Activated B cell treated with CpG ODN at 0.5 μM for 24 hours (primary cell): ENCODE results near the gene GBP2. TPM values are rescaled to one million over a fixed set of nuclear protein-coding genes. Genes with fewer than 3 reads are reported as not detected.

ENCODE experiments used
- ATAC-seq: fragments of 200-7000 bp; cut with Tn5 transposase; one replicate; pipeline ENCODE4 v1.10.0; 2021; ENCODE audit warnings: low read depth, mild to moderate bottlenecking, moderate library complexity
- CTCF ChIA-PET: fragments of 350-600 bp; sonication (Branson Sonifier 250); formaldehyde crosslinking; loops from one replicate; lab custom pipeline; 2021; ENCODE audit warnings: antibody characterized with exemption; lab: Charles Lee
- POLR2A ChIA-PET: fragments of 350-600 bp; sonication (Branson Sonifier 250); formaldehyde crosslinking; loops from one replicate; lab custom pipeline; 2021; ENCODE audit warnings: antibody characterized with exemption; lab: Charles Lee
- DNase-seq: peaks from one replicate; pipeline ENCODE4 v3.0.0; 2022
- H3K27ac Mint-ChIP-seq: one replicate; pipeline ENCODE4 v1.8.0; 2020; ENCODE audit warnings: mixed read lengths
- H3K27me3 Mint-ChIP-seq: one replicate; pipeline ENCODE4 v1.8.0; 2021; ENCODE audit warnings: mixed read lengths
- H3K36me3 Mint-ChIP-seq: one replicate; pipeline ENCODE4 v1.8.0; 2021; ENCODE audit warnings: low read depth, mixed read lengths
- H3K4me1 Mint-ChIP-seq: one replicate; pipeline ENCODE4 v1.8.0; 2021; ENCODE audit warnings: mixed read lengths
- H3K4me3 Mint-ChIP-seq: one replicate; pipeline ENCODE4 v1.8.0; 2020; ENCODE audit warnings: mild to moderate bottlenecking, mixed read lengths
- H3K9me3 Mint-ChIP-seq: one replicate; pipeline ENCODE4 v1.8.0; 2020; ENCODE audit warnings: mixed read lengths
- CTCF ChIP-seq: fragments of 200-600 bp; IDR thresholded peaks from one replicate; pipeline ENCODE4 v1.8.0; 2022; ENCODE audit warnings: antibody characterized with exemption, mild to moderate bottlenecking
- intact Hi-C: fragments of 100-400 bp; cut with micrococcal nuclease; formaldehyde crosslinking; loops from one replicate; pipeline ENCODE4 v1.15.1; 2024
- total RNA-seq: library from RNA; stranded (reverse); gene quantifications from 2 replicates; pipeline ENCODE4 v1.2.3, GENCODE V29; 2022

Gene GBP2
- total RNA-seq, 1 donor from 2014 or later: 26.7 TPM

GRCh38 chr1:89064632-89065031 lies 61.3 kb downstream of the GBP2 start:
- DNase-seq: no peak
- H3K27ac Mint-ChIP-seq: peak overlapping the region; percentile 86

GRCh38 chr1:89063094-89063493 lies 62.8 kb downstream of the GBP2 start:
- H3K36me3 Mint-ChIP-seq: peaks cover 34% of the 10 kb centered on the region

More at GRCh38 chr1:89064632-89065031, 61.3 kb downstream of the GBP2 start:
- CTCF ChIA-PET: interaction anchor here (0.9 to 1.7 kb wide), 3 partner anchors 21 to 134 kb away, joined by 5 to 8 read pairs (median 7); partner anchors contain the start of gene GBP4
- intact Hi-C loops: loop anchor here (1.0 to 2.0 kb wide), 3 partner anchors 42 to 294 kb away; partner anchors contain the start of genes GBP3 and GBP5
- Mint-ChIP-seq H3K9me3 (no peaks in the 10 kb centered on the region), H3K4me3 (peak overlapping the region; percentile 90), H3K27me3 (no peaks in the 10 kb centered on the region), H3K36me3 (peaks cover 23% of the 10 kb centered on the region), H3K4me1 (peaks cover 41% of the 10 kb centered on the region)
- peak; percentile 60 for ATAC-seq
- TF ChIP-seq CTCF: no peak
- POLR2A ChIA-PET: interaction anchor here (0.8 to 2.5 kb wide), 6 partner anchors 16 to 381 kb away, joined by 3 to 14 read pairs (median 6); partner anchors contain the start of genes GBP3, GBP4 and PKN2

GRCh38 chr1:89060091-89060490 lies 65.8 kb downstream of the GBP2 start:
- intact Hi-C loops: no loop called here
- POLR2A ChIA-PET: no interaction called here
- H3K27ac Mint-ChIP-seq: no peak overlapping the region
- ATAC-seq (no peak), DNase-seq (no peak)
- H3K27me3 Mint-ChIP-seq: no peaks in the 10 kb centered on the region
- CTCF ChIA-PET: no interaction called here
- H3K36me3 Mint-ChIP-seq: peaks cover 59% of the 10 kb centered on the region
- H3K4me1 Mint-ChIP-seq: peaks cover 35% of the 10 kb centered on the region
- TF ChIP-seq CTCF: no peak
- H3K9me3 Mint-ChIP-seq: no peaks in the 10 kb centered on the region
- no peak overlapping the region for H3K4me3 Mint-ChIP-seq

More at GRCh38 chr1:89063094-89063493, 62.8 kb downstream of the GBP2 start:
- ChIA-PET POLR2A (no interaction called here), CTCF (no interaction called here)
- ATAC-seq: no peak
- no peaks in the 10 kb centered on the region for H3K27me3 Mint-ChIP-seq
- no peak overlapping the region for H3K27ac Mint-ChIP-seq
- no peaks in the 10 kb centered on the region for H3K9me3 Mint-ChIP-seq
- peak overlapping the region; percentile 3 for H3K4me3 Mint-ChIP-seq
- peaks cover 39% of the 10 kb centered on the region for H3K4me1 Mint-ChIP-seq
- intact Hi-C loops: no loop called here
- DNase-seq: no peak
- no peak for TF ChIP-seq CTCF

Other genes with a start within 250 kb of the GBP2 start
- 30.0 and 32.2 TPM in 2 replicates for gene GTF2B, start 234.5 kb downstream of the GBP2 start, total RNA-seq
- gene KYAT3, start 133.5 kb downstream of the GBP2 start, total RNA-seq: 28.5 and 31.2 TPM in 2 replicates
- 25.4 and 27.4 TPM in 2 replicates for gene RBMXL1, start 133.5 kb downstream of the GBP2 start, total RNA-seq
- 14.4 and 15.5 TPM in 2 replicates for gene GBP3, start 103.2 kb downstream of the GBP2 start, total RNA-seq
- gene GBP1, start 60.9 kb downstream of the GBP2 start, total RNA-seq: 24.0 and 27.5 TPM in 2 replicates
- gene GBP7, start 49.9 kb upstream of the GBP2 start, total RNA-seq: not detected in 2 replicates
- 19.2 and 19.5 TPM in 2 replicates for gene GBP4, start 72.8 kb upstream of the GBP2 start, total RNA-seq
- gene GBP5, start 146.7 kb upstream of the GBP2 start, total RNA-seq: 19.9 and 22.8 TPM in 2 replicates
- gene GBP6, start 237.9 kb upstream of the GBP2 start, total RNA-seq: not detected in 2 replicates